DOHH2 (cell line): ENCODE measurements around the gene SCO2.
A peak's percentile ranks its signal among the peaks of the same experiment; 100 is the strongest.

ENCODE experiments used
- H3F3A ChIP-seq: fragments of 200-600 bp; sonication (generic), shearing (Covaris generic); 2 replicates; pipeline ENCODE4 v1.6.0; 2016; ENCODE audit warnings: antibody characterized with exemption, mild to moderate bottlenecking; ENCODE audit not compliant: control insufficient read depth, insufficient read depth
- H3K27ac ChIP-seq: fragments of 200-600 bp; sonication (generic); 2 replicates; pipeline ENCODE4 v1.5.1; 2014; ENCODE audit warnings: low read depth, mild to moderate bottlenecking, low read length, moderate library complexity
- H3K27me3 ChIP-seq: fragments of 200-600 bp; sonication (generic); 2 replicates; pipeline ENCODE4 v1.6.1; 2014; ENCODE audit warnings: mild to moderate bottlenecking, low read length, mixed read lengths; ENCODE audit not compliant: control insufficient read depth
- H3K36me3 ChIP-seq: fragments of 200-600 bp; sonication (generic); 2 replicates; pipeline ENCODE4 v1.6.1; 2014; ENCODE audit warnings: mild to moderate bottlenecking, low read length, moderate library complexity, mixed read lengths; ENCODE audit not compliant: control insufficient read depth
- H3K4me1 ChIP-seq: fragments of 200-600 bp; sonication (generic); 2 replicates; pipeline ENCODE4 v1.6.1; 2014; ENCODE audit warnings: mild to moderate bottlenecking, low read length, mixed read lengths; ENCODE audit not compliant: control insufficient read depth
- H3K4me2 ChIP-seq: fragments of 200-600 bp; sonication (generic); 2 replicates; pipeline ENCODE4 v1.6.0; 2014; ENCODE audit warnings: mild to moderate bottlenecking, low read length, moderate library complexity
- H3K4me3 ChIP-seq: fragments of 200-600 bp; sonication (generic); 2 replicates; pipeline ENCODE4 v1.5.1; 2014; ENCODE audit warnings: mild to moderate bottlenecking, low read length, mixed read lengths
- H3K79me2 ChIP-seq: fragments of 200-600 bp; sonication (generic); 2 replicates; pipeline ENCODE4 v1.6.1; 2014; ENCODE audit warnings: mild to moderate bottlenecking, low read length, mixed read lengths; ENCODE audit not compliant: control insufficient read depth
- H3K9me2 ChIP-seq: fragments of 200-600 bp; sonication (generic); replicated peaks from 2 replicates; pipeline ENCODE4 v1.6.1; 2014; ENCODE audit warnings: mild to moderate bottlenecking, low read length, mixed read lengths; ENCODE audit not compliant: control insufficient read depth
- H3K9me3 ChIP-seq: fragments of 200-600 bp; sonication (generic); 2 replicates; pipeline ENCODE4 v1.6.1; 2014; ENCODE audit warnings: antibody characterized with exemption, low read length, mixed read lengths; ENCODE audit not compliant: control insufficient read depth, insufficient read depth
- H4K20me1 ChIP-seq: fragments of 200-600 bp; sonication (generic); 2 replicates; pipeline ENCODE4 v1.6.0; 2014; ENCODE audit warnings: low read depth, mild to moderate bottlenecking, antibody characterized with exemption, low read length, moderate library complexity; ENCODE audit not compliant: control insufficient read depth, insufficient read depth
- EZH2phosphoT487 ChIP-seq: fragments of 200-600 bp; sonication (generic); IDR thresholded peaks from 2 replicates; pipeline ENCODE4 v1.6.1; 2017; ENCODE audit warnings: borderline replicate concordance, mild to moderate bottlenecking, antibody characterized with exemption, low read length, moderate library complexity, mixed read lengths
- TF ChIP-seq, protein P1 (sequence below): fragments of 200-600 bp; sonication (generic); IDR thresholded peaks from one replicate; pipeline ENCODE4 v1.5.1; 2014; ENCODE audit warnings: antibody characterized with exemption, mild to moderate bottlenecking, low read depth, low read length; ENCODE audit not compliant: poor library complexity, severe bottlenecking

Gene SCO2

DNA sequence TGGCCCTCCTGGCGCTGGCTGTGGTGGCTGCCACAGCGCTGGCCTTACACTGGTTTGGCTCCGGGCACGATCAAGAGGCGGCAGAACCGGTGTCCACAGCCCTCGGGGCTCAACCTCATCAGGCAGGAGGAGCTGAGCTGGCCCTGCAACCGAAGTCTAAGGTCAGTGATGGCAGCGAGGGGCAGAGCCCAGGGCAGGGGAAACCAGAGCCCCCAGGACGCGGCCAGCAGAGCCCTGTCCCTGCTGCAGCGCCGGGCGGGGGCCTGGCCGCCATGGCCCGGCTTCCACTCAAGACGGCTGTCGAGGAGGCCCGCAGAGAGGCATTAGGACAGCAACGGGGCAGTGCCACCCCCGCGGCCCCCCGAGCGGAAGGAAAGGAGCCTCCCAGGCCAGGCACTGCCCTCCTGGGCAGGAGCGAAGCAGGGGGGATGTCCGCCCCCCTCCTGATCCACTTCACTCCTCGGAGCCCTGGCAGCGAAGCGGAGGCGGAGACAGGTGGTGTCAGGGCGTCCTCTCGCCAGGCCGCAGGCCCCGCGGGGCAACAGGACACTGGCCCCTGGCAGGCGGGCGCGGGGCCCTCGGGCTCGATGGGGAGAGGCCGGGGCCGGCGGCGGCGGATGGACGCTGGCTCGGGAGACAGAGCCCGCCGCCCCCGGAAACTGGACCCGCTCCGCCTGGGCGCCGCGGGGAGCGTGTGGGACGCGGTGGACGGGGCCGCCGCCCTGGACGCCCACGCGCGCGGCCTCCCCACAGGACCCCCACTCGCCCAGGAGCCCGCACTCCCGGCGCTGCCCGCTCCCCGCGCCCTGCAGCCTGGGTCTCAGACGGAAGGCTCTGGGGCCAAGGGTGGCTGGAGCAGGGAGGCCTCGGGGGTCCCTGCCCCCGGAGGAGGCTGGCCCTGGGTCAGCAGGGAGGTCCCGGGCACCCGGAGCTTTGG lies 21.2 kb upstream of the SCO2 start:
- TF ChIP-seq, protein P1, sequence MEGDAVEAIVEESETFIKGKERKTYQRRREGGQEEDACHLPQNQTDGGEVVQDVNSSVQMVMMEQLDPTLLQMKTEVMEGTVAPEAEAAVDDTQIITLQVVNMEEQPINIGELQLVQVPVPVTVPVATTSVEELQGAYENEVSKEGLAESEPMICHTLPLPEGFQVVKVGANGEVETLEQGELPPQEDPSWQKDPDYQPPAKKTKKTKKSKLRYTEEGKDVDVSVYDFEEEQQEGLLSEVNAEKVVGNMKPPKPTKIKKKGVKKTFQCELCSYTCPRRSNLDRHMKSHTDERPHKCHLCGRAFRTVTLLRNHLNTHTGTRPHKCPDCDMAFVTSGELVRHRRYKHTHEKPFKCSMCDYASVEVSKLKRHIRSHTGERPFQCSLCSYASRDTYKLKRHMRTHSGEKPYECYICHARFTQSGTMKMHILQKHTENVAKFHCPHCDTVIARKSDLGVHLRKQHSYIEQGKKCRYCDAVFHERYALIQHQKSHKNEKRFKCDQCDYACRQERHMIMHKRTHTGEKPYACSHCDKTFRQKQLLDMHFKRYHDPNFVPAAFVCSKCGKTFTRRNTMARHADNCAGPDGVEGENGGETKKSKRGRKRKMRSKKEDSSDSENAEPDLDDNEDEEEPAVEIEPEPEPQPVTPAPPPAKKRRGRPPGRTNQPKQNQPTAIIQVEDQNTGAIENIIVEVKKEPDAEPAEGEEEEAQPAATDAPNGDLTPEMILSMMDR: no peak
- no peak for TF ChIP-seq EZH2phosphoT487
- no peaks in the 10 kb centered on the region for H3K9me3 ChIP-seq
- no peaks in the 10 kb centered on the region for H3K79me2 ChIP-seq
- H3F3A ChIP-seq: peaks cover 20% of the 10 kb centered on the region
- no peak overlapping the region for H3K4me3 ChIP-seq
- H3K9me2 ChIP-seq: no peaks in the 10 kb centered on the region
- no peaks in the 10 kb centered on the region for H3K36me3 ChIP-seq
- no peak overlapping the region for H3K4me2 ChIP-seq
- no peaks in the 10 kb centered on the region for H4K20me1 ChIP-seq
- no peaks in the 10 kb centered on the region for H3K27me3 ChIP-seq
- H3K4me1 ChIP-seq: peaks cover 51% of the 10 kb centered on the region
- no peak overlapping the region for H3K27ac ChIP-seq

DNA sequence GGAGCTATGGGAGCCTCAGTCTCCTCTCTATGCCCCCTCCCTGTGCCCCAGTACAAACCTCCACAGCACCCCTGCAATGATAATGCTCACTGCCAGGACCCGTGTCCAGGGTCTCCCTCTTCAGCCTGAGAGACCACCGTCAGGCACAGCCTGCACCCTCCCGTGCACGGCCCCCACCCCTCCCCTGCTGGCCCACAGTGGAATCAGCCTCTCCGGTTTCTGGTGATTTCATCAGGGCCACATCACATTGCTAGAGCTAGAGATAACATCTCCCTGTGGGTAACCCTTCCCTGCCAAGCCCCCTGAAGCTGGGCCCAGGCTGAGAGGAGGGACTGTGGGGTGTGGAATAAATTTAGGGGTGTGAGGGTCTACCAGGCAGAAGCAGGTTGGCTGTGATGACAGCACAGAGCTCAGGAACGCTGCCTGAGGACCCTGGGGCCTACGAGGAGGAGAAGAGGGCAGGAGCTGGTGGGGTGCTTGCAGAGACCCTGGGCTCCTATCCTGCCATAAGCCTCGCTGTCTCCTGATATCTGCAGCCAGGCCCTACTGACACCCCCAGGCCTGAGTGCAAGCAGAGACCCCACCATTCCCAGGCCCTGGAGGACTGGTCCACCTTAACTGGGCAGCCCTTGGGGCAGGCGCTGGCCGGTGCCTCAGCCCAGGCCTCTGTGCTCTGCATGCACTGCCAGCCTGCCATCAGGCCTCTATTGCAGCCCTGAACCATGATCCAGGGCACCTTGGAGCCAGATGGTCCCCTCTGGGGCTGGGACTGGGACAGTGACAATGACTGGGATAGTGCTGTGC lies 20.3 kb upstream of the SCO2 start, which contains the start of gene KLHDC7B:
Gene KLHDC7B, plus strand, starts transcription at position 378 of the 804 bp plus-strand sequence. Its CDS starts 345 bp downstream, at position 723.
- no peaks in the 10 kb centered on the region for H3K79me2 ChIP-seq
- no peak within 1 kb of the TSS for H3K4me3 ChIP-seq
- H3F3A ChIP-seq: peaks cover 23% of the 10 kb centered on the region
- H3K27me3 ChIP-seq: no peaks in the 10 kb centered on the region
- no peaks in the 10 kb centered on the region for H3K9me2 ChIP-seq
- H3K4me2 ChIP-seq: no peak within 1 kb of the TSS; the same call in 1 of the 2 replicates
- H3K4me1 ChIP-seq: peaks cover 60% of the 10 kb centered on the region
- no peaks in the 10 kb centered on the region for H3K9me3 ChIP-seq
- no peaks in the 10 kb centered on the region for H4K20me1 ChIP-seq
- no peaks in the 10 kb centered on the region for H3K36me3 ChIP-seq
- no peak within 1 kb of the TSS for H3K27ac ChIP-seq
- TF ChIP-seq EZH2phosphoT487: no peak
- TF ChIP-seq, protein P1: no peak

DNA sequence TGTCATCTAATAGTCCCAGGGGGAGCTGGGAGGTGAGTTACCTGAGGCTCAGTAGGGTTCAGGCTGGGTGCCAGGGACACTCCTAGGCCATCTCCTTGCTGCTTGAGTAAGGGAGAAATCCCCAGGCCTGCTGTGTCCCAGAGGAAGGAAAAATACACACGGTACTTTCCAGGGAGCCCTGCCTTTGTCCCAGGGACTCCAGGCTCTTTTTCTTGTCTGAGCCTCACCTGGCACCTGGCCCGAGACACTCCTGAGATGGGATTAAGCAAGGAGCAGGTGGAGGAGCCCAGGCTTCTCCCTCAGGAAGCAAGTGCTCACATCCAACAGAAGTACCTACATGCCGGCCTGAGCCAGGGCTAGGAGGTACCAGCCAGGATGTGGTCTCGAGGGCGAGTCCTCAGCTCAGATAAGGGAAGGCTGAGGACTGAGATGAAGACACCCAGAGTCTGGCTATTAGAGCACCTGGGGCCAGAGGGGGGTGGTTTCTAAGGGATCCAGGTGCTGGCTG lies 19.4 kb upstream of the SCO2 start:
- Histone ChIP-seq H4K20me1 (no peaks in the 10 kb centered on the region), H3K4me2 (peak overlapping the region; percentile 55), H3F3A (peaks cover 32% of the 10 kb centered on the region), H3K27ac (no peak overlapping the region), H3K9me3 (no peaks in the 10 kb centered on the region), H3K27me3 (no peaks in the 10 kb centered on the region), H3K79me2 (no peaks in the 10 kb centered on the region), H3K4me3 (peak overlapping the region; percentile 42), H3K9me2 (no peaks in the 10 kb centered on the region), H3K36me3 (no peaks in the 10 kb centered on the region), H3K4me1 (peaks cover 67% of the 10 kb centered on the region)
- TF ChIP-seq, protein P1: no peak
- no peak for TF ChIP-seq EZH2phosphoT487
